SK-N-SH treated with all-trans-retinoic acid at 6 μM for 48 hours (cell line): ENCODE data around the gene ABHD2.

Experiments used
- ATAC-seq: fragments of 200-7000 bp; cut with Tn5 transposase; 3 replicates; pipeline ENCODE4 v1.9.1; 2020; ENCODE audit warnings: mild to moderate bottlenecking, moderate library complexity
- ARNTL ChIP-seq: fragments of 450-650 bp; formaldehyde crosslinking; IDR thresholded peaks from 2 replicates; pipeline ENCODE4 v1.5.0; 2020; ENCODE audit warnings: low read depth, mild to moderate bottlenecking, moderate library complexity, borderline replicate concordance
- BACH2 ChIP-seq: fragments of 250-450 bp; sonication (Bioruptor Pico); IDR thresholded peaks from 2 replicates; pipeline ENCODE4 v1.9.0; 2021; ENCODE audit warnings: mild to moderate bottlenecking, borderline replicate concordance
- CREB5 ChIP-seq: fragments of 250-450 bp; sonication (Bioruptor Pico); IDR thresholded peaks from 2 replicates; pipeline ENCODE4 v1.5.1; 2020; ENCODE audit warnings: low read depth, mild to moderate bottlenecking, moderate library complexity
- CSDC2 ChIP-seq: fragments of 250-450 bp; sonication (Bioruptor Pico); IDR thresholded peaks from 2 replicates; pipeline ENCODE4 v1.5.0; 2020; ENCODE audit warnings: mild to moderate bottlenecking, moderate library complexity
- ESRRG ChIP-seq: fragments of 250-450 bp; sonication (Bioruptor Pico); IDR thresholded peaks from 2 replicates; pipeline ENCODE4 v1.6.1; 2021; ENCODE audit warnings: mild to moderate bottlenecking
- GLIS3 ChIP-seq: fragments of 250-450 bp; sonication (Bioruptor Pico); IDR thresholded peaks from 2 replicates; pipeline ENCODE4 v1.5.0; 2020; ENCODE audit warnings: mild to moderate bottlenecking, moderate library complexity
- ISL1 ChIP-seq: fragments of 250-450 bp; sonication (Bioruptor Pico); IDR thresholded peaks from 2 replicates; pipeline ENCODE4 v2.1.2; 2022; ENCODE audit warnings: mild to moderate bottlenecking, moderate library complexity
- OSR1 ChIP-seq: fragments of 250-450 bp; sonication (Bioruptor Pico); IDR thresholded peaks from 2 replicates; pipeline ENCODE4 v1.8.0; 2022; ENCODE audit warnings: moderate library complexity, mild to moderate bottlenecking, inconsistent platforms
- PATZ1 ChIP-seq: fragments of 250-450 bp; sonication (Bioruptor Pico); IDR thresholded peaks from 2 replicates; pipeline ENCODE4 v1.8.0; 2020; ENCODE audit warnings: mild to moderate bottlenecking, moderate library complexity, borderline replicate concordance
- PPARA ChIP-seq: fragments of 250-450 bp; sonication (Bioruptor Pico); IDR thresholded peaks from 2 replicates; pipeline ENCODE4 v1.5.0; 2020; ENCODE audit warnings: mild to moderate bottlenecking, borderline replicate concordance
- RARB ChIP-seq: fragments of 250-450 bp; sonication (Bioruptor Pico); IDR thresholded peaks from 2 replicates; pipeline ENCODE4 v1.8.0; 2021; ENCODE audit warnings: mild to moderate bottlenecking, moderate library complexity
- SNAI2 ChIP-seq: fragments of 250-450 bp; sonication (Bioruptor Pico); IDR thresholded peaks from 2 replicates; pipeline ENCODE4 v1.5.0; 2020; ENCODE audit warnings: mild to moderate bottlenecking, moderate library complexity
- TCF4 ChIP-seq: fragments of 250-450 bp; sonication (Bioruptor Pico); IDR thresholded peaks from 2 replicates; pipeline ENCODE4 v1.8.0; 2021; ENCODE audit warnings: mild to moderate bottlenecking, moderate library complexity, borderline replicate concordance
- TOX ChIP-seq: fragments of 250-450 bp; sonication (Bioruptor Pico); IDR thresholded peaks from 2 replicates; pipeline ENCODE4 v1.8.0; 2021; ENCODE audit warnings: mild to moderate bottlenecking, moderate library complexity, borderline replicate concordance
- ZC3H10 ChIP-seq: fragments of 250-450 bp; sonication (Bioruptor Pico); IDR thresholded peaks from 2 replicates; pipeline ENCODE4 v1.5.1; 2021; ENCODE audit warnings: mild to moderate bottlenecking, moderate library complexity
- ZFP3 ChIP-seq: fragments of 250-450 bp; sonication (Bioruptor Pico); IDR thresholded peaks from 2 replicates; pipeline ENCODE4 v1.5.0; 2020; ENCODE audit warnings: mild to moderate bottlenecking, moderate library complexity
- ZFP30 ChIP-seq: fragments of 450-650 bp; formaldehyde crosslinking; IDR thresholded peaks from 2 replicates; pipeline ENCODE4 v1.5.0; 2022; ENCODE audit warnings: mild to moderate bottlenecking, moderate library complexity
- ZNF565 ChIP-seq: fragments of 450-650 bp; formaldehyde crosslinking; conservative IDR thresholded peaks from 2 replicates; pipeline ENCODE4 v1.5.0; 2020; ENCODE audit warnings: low read depth, mild to moderate bottlenecking, moderate library complexity
- ZNF70 ChIP-seq: fragments of 450-650 bp; formaldehyde crosslinking; IDR thresholded peaks from 2 replicates; pipeline ENCODE4 v1.5.0; 2020; ENCODE audit warnings: mild to moderate bottlenecking, moderate library complexity
- ZNF8 ChIP-seq: fragments of 450-650 bp; formaldehyde crosslinking; IDR thresholded peaks from 2 replicates; pipeline ENCODE4 v1.5.0; 2020; ENCODE audit warnings: mild to moderate bottlenecking, moderate library complexity
- TF ChIP-seq, protein P1 (sequence below): fragments of 250-450 bp; sonication (Bioruptor Pico); IDR thresholded peaks from 2 replicates; pipeline ENCODE4 v1.5.0; 2020; ENCODE audit warnings: mild to moderate bottlenecking, moderate library complexity
- TF ChIP-seq, protein P2 (sequence below): fragments of 250-450 bp; sonication (Bioruptor Pico); IDR thresholded peaks from 2 replicates; pipeline ENCODE4 v1.5.1; 2021; ENCODE audit warnings: mild to moderate bottlenecking, moderate library complexity

ABHD2 gene

DNA sequence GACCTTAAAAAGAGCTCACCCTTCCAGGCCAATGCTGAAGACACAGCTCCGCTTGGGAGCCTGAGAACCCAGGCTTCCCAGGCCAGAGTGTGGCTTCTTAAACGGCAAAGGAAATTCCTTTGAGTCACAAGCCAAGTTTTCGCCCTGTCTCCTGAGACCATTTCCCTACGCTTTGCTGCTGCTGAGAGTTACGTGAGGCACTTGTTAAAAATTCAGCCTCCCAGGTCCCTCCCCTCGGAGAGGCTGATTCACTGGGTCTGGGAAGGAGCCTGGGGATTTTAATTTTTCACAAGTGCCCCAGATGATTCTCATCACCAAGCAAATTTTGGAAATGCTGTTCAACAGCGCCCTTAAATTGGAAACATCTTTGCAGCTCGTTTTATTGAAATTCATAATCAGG is 107.6 kb downstream of the ABHD2 start:
- TF ChIP-seq ARNTL (CRISPR knock-in tag): no peak
- ATAC-seq: no peak

- TF ChIP-seq CREB5: no peak
- TF ChIP-seq ZFP3 (CRISPR knock-in tag): no peak
- TF ChIP-seq TCF4 (CRISPR knock-in tag): no peak
- TF ChIP-seq, protein P1, sequence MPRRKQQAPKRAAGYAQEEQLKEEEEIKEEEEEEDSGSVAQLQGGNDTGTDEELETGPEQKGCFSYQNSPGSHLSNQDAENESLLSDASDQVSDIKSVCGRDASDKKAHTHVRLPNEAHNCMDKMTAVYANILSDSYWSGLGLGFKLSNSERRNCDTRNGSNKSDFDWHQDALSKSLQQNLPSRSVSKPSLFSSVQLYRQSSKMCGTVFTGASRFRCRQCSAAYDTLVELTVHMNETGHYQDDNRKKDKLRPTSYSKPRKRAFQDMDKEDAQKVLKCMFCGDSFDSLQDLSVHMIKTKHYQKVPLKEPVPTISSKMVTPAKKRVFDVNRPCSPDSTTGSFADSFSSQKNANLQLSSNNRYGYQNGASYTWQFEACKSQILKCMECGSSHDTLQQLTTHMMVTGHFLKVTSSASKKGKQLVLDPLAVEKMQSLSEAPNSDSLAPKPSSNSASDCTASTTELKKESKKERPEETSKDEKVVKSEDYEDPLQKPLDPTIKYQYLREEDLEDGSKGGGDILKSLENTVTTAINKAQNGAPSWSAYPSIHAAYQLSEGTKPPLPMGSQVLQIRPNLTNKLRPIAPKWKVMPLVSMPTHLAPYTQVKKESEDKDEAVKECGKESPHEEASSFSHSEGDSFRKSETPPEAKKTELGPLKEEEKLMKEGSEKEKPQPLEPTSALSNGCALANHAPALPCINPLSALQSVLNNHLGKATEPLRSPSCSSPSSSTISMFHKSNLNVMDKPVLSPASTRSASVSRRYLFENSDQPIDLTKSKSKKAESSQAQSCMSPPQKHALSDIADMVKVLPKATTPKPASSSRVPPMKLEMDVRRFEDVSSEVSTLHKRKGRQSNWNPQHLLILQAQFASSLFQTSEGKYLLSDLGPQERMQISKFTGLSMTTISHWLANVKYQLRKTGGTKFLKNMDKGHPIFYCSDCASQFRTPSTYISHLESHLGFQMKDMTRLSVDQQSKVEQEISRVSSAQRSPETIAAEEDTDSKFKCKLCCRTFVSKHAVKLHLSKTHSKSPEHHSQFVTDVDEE (CRISPR knock-in tag): no peak
- TF ChIP-seq PPARA (CRISPR knock-in tag): no peak
- TF ChIP-seq, protein P2, sequence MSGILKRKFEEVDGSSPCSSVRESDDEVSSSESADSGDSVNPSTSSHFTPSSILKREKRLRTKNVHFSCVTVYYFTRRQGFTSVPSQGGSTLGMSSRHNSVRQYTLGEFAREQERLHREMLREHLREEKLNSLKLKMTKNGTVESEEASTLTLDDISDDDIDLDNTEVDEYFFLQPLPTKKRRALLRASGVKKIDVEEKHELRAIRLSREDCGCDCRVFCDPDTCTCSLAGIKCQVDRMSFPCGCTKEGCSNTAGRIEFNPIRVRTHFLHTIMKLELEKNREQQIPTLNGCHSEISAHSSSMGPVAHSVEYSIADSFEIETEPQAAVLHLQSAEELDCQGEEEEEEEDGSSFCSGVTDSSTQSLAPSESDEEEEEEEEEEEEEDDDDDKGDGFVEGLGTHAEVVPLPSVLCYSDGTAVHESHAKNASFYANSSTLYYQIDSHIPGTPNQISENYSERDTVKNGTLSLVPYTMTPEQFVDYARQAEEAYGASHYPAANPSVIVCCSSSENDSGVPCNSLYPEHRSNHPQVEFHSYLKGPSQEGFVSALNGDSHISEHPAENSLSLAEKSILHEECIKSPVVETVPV (CRISPR knock-in tag): no peak
- TF ChIP-seq RARB (CRISPR knock-in tag): no peak
- no peak for TF ChIP-seq ZNF8 (CRISPR knock-in tag)
- no peak for TF ChIP-seq ZC3H10 (CRISPR knock-in tag)
- TF ChIP-seq ARNTL (CRISPR knock-in tag): no peak
- no peak for TF ChIP-seq GLIS3 (CRISPR knock-in tag)
- no peak for TF ChIP-seq OSR1 (CRISPR knock-in tag)
- TF ChIP-seq SNAI2: no peak
- no peak for TF ChIP-seq ISL1 (CRISPR knock-in tag)
- TF ChIP-seq ZFP30: no peak
- TF ChIP-seq, all 23 proteins: peak for 0
- no peak for ATAC-seq
Observed at GRCh38 chr15:89196241-89196640, 108.0 kb downstream of the ABHD2 start.

GRCh38 chr15:89196994-89197393 is 108.7 kb downstream of the ABHD2 start:
- no peak for ATAC-seq
- TF ChIP-seq ZNF8 (CRISPR knock-in tag) (no peak), ESRRG (CRISPR knock-in tag) (no peak), CREB5 (no peak), SNAI2 (no peak), ARNTL (CRISPR knock-in tag) (no peak), ZFP3 (CRISPR knock-in tag) (no peak), PPARA (CRISPR knock-in tag) (no peak), ZC3H10 (CRISPR knock-in tag) (no peak), ZNF70 (CRISPR knock-in tag) (no peak), OSR1 (CRISPR knock-in tag) (no peak), TCF4 (CRISPR knock-in tag) (no peak)
- TF ChIP-seq, all 23 proteins: peak for 0

DNA sequence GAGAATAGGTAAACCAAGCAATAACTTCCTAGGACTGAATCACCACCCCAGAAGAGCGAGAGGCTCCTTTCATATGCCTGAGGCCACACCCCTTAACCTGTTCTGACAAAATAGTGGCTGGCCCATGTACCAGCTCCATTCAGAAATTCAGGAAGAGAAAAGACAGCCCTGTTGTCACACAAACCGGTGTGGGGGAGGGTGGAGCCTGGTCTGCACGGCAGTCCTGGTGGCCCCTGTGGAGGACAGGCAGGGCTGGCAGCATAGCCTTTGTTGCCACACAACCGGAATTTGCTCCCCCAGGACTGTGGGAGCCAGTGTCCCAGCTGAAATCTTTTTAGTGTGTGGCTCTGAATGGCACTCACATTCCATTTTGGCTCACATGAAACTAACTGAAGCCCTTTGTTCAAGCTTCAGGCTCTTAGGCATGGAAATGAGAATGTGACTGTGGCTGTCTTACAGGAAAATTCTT is 109.3 kb downstream of the ABHD2 start:
- no peak for TF ChIP-seq SNAI2
- TF ChIP-seq ZC3H10 (CRISPR knock-in tag): no peak
- TF ChIP-seq ZNF8 (CRISPR knock-in tag): no peak
- no peak for TF ChIP-seq ESRRG (CRISPR knock-in tag)
- TF ChIP-seq BACH2 (CRISPR knock-in tag): no peak
- TF ChIP-seq ZNF70 (CRISPR knock-in tag): no peak
- no peak for TF ChIP-seq ZFP30
- TF ChIP-seq PPARA (CRISPR knock-in tag): no peak
- TF ChIP-seq ZNF565 (CRISPR knock-in tag): no peak
- TF ChIP-seq, all 23 proteins: peak for 0
- ATAC-seq: no peak

DNA sequence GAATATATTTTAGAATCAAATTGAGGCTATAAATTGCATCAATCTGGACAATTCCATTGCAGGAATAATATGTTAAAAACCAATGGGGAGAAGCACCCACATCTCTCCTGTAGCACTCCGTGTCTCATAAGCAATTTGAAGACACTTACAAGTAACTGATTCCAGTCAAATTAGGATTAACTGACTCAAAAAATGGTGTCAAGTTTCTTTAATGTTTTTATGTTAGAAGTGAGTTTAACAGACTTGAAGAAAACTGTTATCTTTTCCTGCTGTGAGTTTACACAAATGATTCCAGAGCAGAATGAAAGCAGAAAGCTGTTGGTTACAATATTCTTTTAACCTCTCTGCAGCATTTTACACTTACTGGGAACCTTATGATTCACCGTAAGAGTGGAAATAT is 109.9 kb downstream of the ABHD2 start:
- ATAC-seq: no peak
- TF ChIP-seq ZNF70 (CRISPR knock-in tag) (no peak), TCF4 (CRISPR knock-in tag) (no peak), PATZ1 (no peak), PPARA (CRISPR knock-in tag) (no peak), OSR1 (CRISPR knock-in tag) (no peak), CSDC2 (CRISPR knock-in tag) (no peak), ZNF8 (CRISPR knock-in tag) (no peak), ZNF565 (CRISPR knock-in tag) (no peak), TOX (CRISPR knock-in tag) (no peak), SNAI2 (no peak)
- TF ChIP-seq, protein P1 (CRISPR knock-in tag): no peak
